ENCODE results near the gene CEMIP2.

The CEMIP2 gene

GRCh38 chr9:71643330-71643729 lies 125.0 kb downstream of the CEMIP2 start:
- no peak overlapping the region for H3K4me3 ChIP-seq (ENCODE audit: low read length)
- H2BK5ac ChIP-seq (ENCODE audit: low read length), result no peak overlapping the region
- no peak overlapping the region for H3K4me2 ChIP-seq (ENCODE audit: low read length)
- H3K4ac ChIP-seq (ENCODE audit: low read depth, low read length), result no peak overlapping the region
- DNase-seq, result no peak
- no peak overlapping the region for H3K56ac ChIP-seq (ENCODE audit: low read length)
- H4K8ac ChIP-seq (ENCODE audit: low read depth, low read length), result no peak overlapping the region
- H3K27ac ChIP-seq (ENCODE audit: low read depth, low read length), result no peak overlapping the region
- no peak overlapping the region for H2BK15ac ChIP-seq (replicated peaks; ENCODE audit: low read depth)
- no CpG with 5 or more reads among the region's 2 CpGs for WGBS (ENCODE audit: extremely low coverage, insufficient coverage, low lambda C conversion rate)
- no peak overlapping the region for H3K18ac ChIP-seq (ENCODE audit: low read length)
- H3K4me1 ChIP-seq (ENCODE audit: control insufficient read depth, low read depth, low read length), result peaks cover 4% of the 10 kb centered on the region
- H3K79me1 ChIP-seq (ENCODE audit: low read length), result no peaks in the 10 kb centered on the region
- H3K36me3 ChIP-seq (ENCODE audit: control insufficient read depth, insufficient read depth, low read length), result no peaks in the 10 kb centered on the region
- no peak overlapping the region for H2BK120ac ChIP-seq (ENCODE audit: low read depth, low read length)
- no peaks in the 10 kb centered on the region for H3K79me2 ChIP-seq (ENCODE audit: control insufficient read depth, insufficient read depth, low read length)
- H2AK5ac ChIP-seq (ENCODE audit: low read length), result no peak overlapping the region
- no peaks in the 10 kb centered on the region for H3K27me3 ChIP-seq (ENCODE audit: insufficient read depth, low read length, poor library complexity)
- H3K23ac ChIP-seq (ENCODE audit: low read length), result no peak overlapping the region
- H3K9ac ChIP-seq (ENCODE audit: low read length), result no peak overlapping the region
- H4K5ac ChIP-seq (ENCODE audit: low read length), result no peak overlapping the region

- no peak overlapping the region for H4K8ac ChIP-seq (ENCODE audit: low read depth, low read length)
- no peak overlapping the region for H3K18ac ChIP-seq (ENCODE audit: low read length)
- no peak overlapping the region for H3K27ac ChIP-seq (ENCODE audit: low read depth, low read length)
These were observed 126.3 kb downstream of the CEMIP2 start for GRCh38 chr9:71642056-71642455.

DNA sequence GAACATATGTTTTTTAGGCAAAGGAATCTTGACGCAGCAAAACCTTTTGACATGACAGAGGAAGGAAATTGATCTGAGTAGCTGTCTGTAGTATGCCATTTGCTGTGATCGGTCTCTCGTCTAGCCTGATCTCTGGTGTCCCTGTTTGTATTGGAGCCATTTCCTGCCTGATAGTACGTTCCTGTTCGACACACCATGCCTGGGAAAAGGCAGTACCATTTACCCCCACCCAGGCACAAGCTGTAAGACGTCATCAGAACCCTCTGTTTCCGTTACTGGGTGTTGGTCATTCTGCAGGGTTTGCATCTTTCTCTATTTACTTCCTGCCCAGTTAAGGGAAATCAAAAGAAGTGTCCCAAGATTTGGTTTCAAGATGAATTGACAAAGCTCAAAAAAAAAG lies 129.7 kb downstream of the CEMIP2 start:
- no peak overlapping the region for H3K9ac ChIP-seq (ENCODE audit: low read length)
- H3K4ac ChIP-seq (ENCODE audit: low read depth, low read length), result no peak overlapping the region
- no peaks in the 10 kb centered on the region for H3K79me2 ChIP-seq (ENCODE audit: control insufficient read depth, insufficient read depth, low read length)
- H3K36me3 ChIP-seq (ENCODE audit: control insufficient read depth, insufficient read depth, low read length), result no peaks in the 10 kb centered on the region
- no peak overlapping the region for H3K4me2 ChIP-seq (ENCODE audit: low read length)
- no peak overlapping the region for H2BK120ac ChIP-seq (ENCODE audit: low read depth, low read length)
- WGBS (ENCODE audit: extremely low coverage, insufficient coverage, low lambda C conversion rate), result no CpG with 5 or more reads among the region's 7 CpGs
- H3K27ac ChIP-seq (ENCODE audit: low read depth, low read length), result no peak overlapping the region
- H3K23ac ChIP-seq (ENCODE audit: low read length), result no peak overlapping the region
- no peak overlapping the region for H4K8ac ChIP-seq (ENCODE audit: low read depth, low read length)
- H3K27me3 ChIP-seq (ENCODE audit: insufficient read depth, low read length, poor library complexity), result no peaks in the 10 kb centered on the region
- no peak overlapping the region for H3K4me3 ChIP-seq (ENCODE audit: low read length)
- H3K18ac ChIP-seq (ENCODE audit: low read length), result no peak overlapping the region
- no peak for DNase-seq
- H2AK5ac ChIP-seq (ENCODE audit: low read length), result no peak overlapping the region
- H3K79me1 ChIP-seq (ENCODE audit: low read length), result no peaks in the 10 kb centered on the region
- no peak overlapping the region for H3K56ac ChIP-seq (ENCODE audit: low read length)
- no peak overlapping the region for H2BK15ac ChIP-seq (replicated peaks; ENCODE audit: low read depth)
- H2BK5ac ChIP-seq (ENCODE audit: low read length), result no peak overlapping the region
- H3K4me1 ChIP-seq (ENCODE audit: control insufficient read depth, low read depth, low read length), result no peaks in the 10 kb centered on the region
- H4K5ac ChIP-seq (ENCODE audit: low read length), result no peak overlapping the region

More at GRCh38 chr9:71642056-71642455, 126.3 kb downstream of the CEMIP2 start:
- H3K79me2 ChIP-seq (ENCODE audit: control insufficient read depth, insufficient read depth, low read length), result no peaks in the 10 kb centered on the region
- H3K4me1 ChIP-seq (ENCODE audit: control insufficient read depth, low read depth, low read length), result peaks cover under 1% of the 10 kb centered on the region
- H3K4ac ChIP-seq (ENCODE audit: low read depth, low read length), result no peak overlapping the region
- H3K27me3 ChIP-seq (ENCODE audit: insufficient read depth, low read length, poor library complexity), result no peaks in the 10 kb centered on the region
- no peak overlapping the region for H3K9ac ChIP-seq (ENCODE audit: low read length)
- H3K4me2 ChIP-seq (ENCODE audit: low read length), result no peak overlapping the region
- no peak overlapping the region for H2AK5ac ChIP-seq (ENCODE audit: low read length)
- no peak overlapping the region for H4K5ac ChIP-seq (ENCODE audit: low read length)
- H2BK5ac ChIP-seq (ENCODE audit: low read length), result no peak overlapping the region
- DNase-seq, result no peak
- no peak overlapping the region for H3K56ac ChIP-seq (ENCODE audit: low read length)
- no peaks in the 10 kb centered on the region for H3K36me3 ChIP-seq (ENCODE audit: control insufficient read depth, insufficient read depth, low read length)
- H3K4me3 ChIP-seq (ENCODE audit: low read length), result no peak overlapping the region
- H2BK120ac ChIP-seq (ENCODE audit: low read depth, low read length), result no peak overlapping the region
- H3K79me1 ChIP-seq (ENCODE audit: low read length), result no peaks in the 10 kb centered on the region
- no peak overlapping the region for H2BK15ac ChIP-seq (replicated peaks; ENCODE audit: low read depth)
- H3K23ac ChIP-seq (ENCODE audit: low read length), result no peak overlapping the region
- WGBS (ENCODE audit: extremely low coverage, insufficient coverage, low lambda C conversion rate), result no CpG with 5 or more reads among the region's 5 CpGs

GRCh38 chr9:71637926-71638325 lies 130.4 kb downstream of the CEMIP2 start:
- no peak overlapping the region for H3K18ac ChIP-seq (ENCODE audit: low read length)
- no peak overlapping the region for H4K5ac ChIP-seq (ENCODE audit: low read length)
- no peak overlapping the region for H3K4me3 ChIP-seq (ENCODE audit: low read length)
- H3K36me3 ChIP-seq (ENCODE audit: control insufficient read depth, insufficient read depth, low read length), result no peaks in the 10 kb centered on the region
- no CpG with 5 or more reads among the region's 5 CpGs for WGBS (ENCODE audit: extremely low coverage, insufficient coverage, low lambda C conversion rate)
- no peak overlapping the region for H2BK15ac ChIP-seq (replicated peaks; ENCODE audit: low read depth)
- DNase-seq, result no peak
- no peaks in the 10 kb centered on the region for H3K27me3 ChIP-seq (ENCODE audit: insufficient read depth, low read length, poor library complexity)
- H3K27ac ChIP-seq (ENCODE audit: low read depth, low read length), result no peak overlapping the region
- H2AK5ac ChIP-seq (ENCODE audit: low read length), result no peak overlapping the region
- no peak overlapping the region for H3K56ac ChIP-seq (ENCODE audit: low read length)
- H3K4me1 ChIP-seq (ENCODE audit: control insufficient read depth, low read depth, low read length), result no peaks in the 10 kb centered on the region
- no peak overlapping the region for H4K8ac ChIP-seq (ENCODE audit: low read depth, low read length)
- no peak overlapping the region for H3K4me2 ChIP-seq (ENCODE audit: low read length)
- no peak overlapping the region for H2BK5ac ChIP-seq (ENCODE audit: low read length)
- H3K4ac ChIP-seq (ENCODE audit: low read depth, low read length), result no peak overlapping the region
- no peak overlapping the region for H3K9ac ChIP-seq (ENCODE audit: low read length)
- no peaks in the 10 kb centered on the region for H3K79me2 ChIP-seq (ENCODE audit: control insufficient read depth, insufficient read depth, low read length)
- no peak overlapping the region for H3K23ac ChIP-seq (ENCODE audit: low read length)
- no peak overlapping the region for H2BK120ac ChIP-seq (ENCODE audit: low read depth, low read length)
- no peaks in the 10 kb centered on the region for H3K79me1 ChIP-seq (ENCODE audit: low read length)

GRCh38 chr9:71637375-71637774 lies 130.9 kb downstream of the CEMIP2 start:
- no peak overlapping the region for H2BK5ac ChIP-seq (ENCODE audit: low read length)
- no peaks in the 10 kb centered on the region for H3K27me3 ChIP-seq (ENCODE audit: insufficient read depth, low read length, poor library complexity)
- no peak overlapping the region for H3K56ac ChIP-seq (ENCODE audit: low read length)
- H3K23ac ChIP-seq (ENCODE audit: low read length), result no peak overlapping the region
- H3K79me2 ChIP-seq (ENCODE audit: control insufficient read depth, insufficient read depth, low read length), result no peaks in the 10 kb centered on the region
- no CpG with 5 or more reads among the region's 1 CpG for WGBS (ENCODE audit: extremely low coverage, insufficient coverage, low lambda C conversion rate)
- H2BK15ac ChIP-seq (replicated peaks; ENCODE audit: low read depth), result no peak overlapping the region
- H4K8ac ChIP-seq (ENCODE audit: low read depth, low read length), result no peak overlapping the region
- H3K79me1 ChIP-seq (ENCODE audit: low read length), result no peaks in the 10 kb centered on the region
- no peaks in the 10 kb centered on the region for H3K4me1 ChIP-seq (ENCODE audit: control insufficient read depth, low read depth, low read length)
- H4K5ac ChIP-seq (ENCODE audit: low read length), result no peak overlapping the region
- H2AK5ac ChIP-seq (ENCODE audit: low read length), result no peak overlapping the region
- no peak overlapping the region for H3K4ac ChIP-seq (ENCODE audit: low read depth, low read length)
- no peak overlapping the region for H3K9ac ChIP-seq (ENCODE audit: low read length)
- no peak overlapping the region for H3K4me2 ChIP-seq (ENCODE audit: low read length)
- H3K18ac ChIP-seq (ENCODE audit: low read length), result no peak overlapping the region
- no peak for DNase-seq
- no peak overlapping the region for H3K27ac ChIP-seq (ENCODE audit: low read depth, low read length)
- no peak overlapping the region for H3K4me3 ChIP-seq (ENCODE audit: low read length)
- no peaks in the 10 kb centered on the region for H3K36me3 ChIP-seq (ENCODE audit: control insufficient read depth, insufficient read depth, low read length)
- no peak overlapping the region for H2BK120ac ChIP-seq (ENCODE audit: low read depth, low read length)

DNA sequence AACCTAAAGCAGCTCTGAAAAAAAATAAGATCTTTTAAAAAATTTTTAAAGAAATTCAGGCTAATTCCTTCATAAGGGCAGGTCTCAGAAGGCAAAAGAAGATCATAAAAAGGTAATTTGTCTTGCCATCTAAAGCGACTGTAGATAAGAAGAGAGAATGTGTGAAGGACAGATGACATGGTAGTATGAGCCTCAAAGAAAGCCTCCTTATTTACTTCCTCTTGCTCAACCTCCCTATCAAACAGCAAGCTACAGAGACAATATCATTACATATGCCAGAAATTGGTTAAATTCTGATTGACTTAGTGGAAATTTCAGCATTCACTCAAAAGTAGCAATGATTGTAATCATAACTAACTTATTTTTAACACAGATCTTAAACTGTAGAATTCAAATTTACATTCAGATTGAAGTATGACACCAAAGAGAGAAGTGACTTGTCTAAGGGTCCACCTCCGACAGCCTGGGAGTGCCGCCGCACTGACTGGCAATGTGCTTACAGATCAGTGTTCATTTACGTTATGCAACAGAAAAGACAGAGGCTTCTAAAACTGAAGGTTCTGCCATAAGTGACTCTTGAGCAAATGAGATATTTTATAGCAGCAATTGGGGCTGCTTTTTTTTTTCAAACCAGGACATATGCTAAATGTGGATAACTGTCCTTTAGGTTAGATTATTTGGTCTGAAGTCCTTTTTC lies 132.0 kb downstream of the CEMIP2 start:
- Histone ChIP-seq H4K8ac (ENCODE audit: low read depth, low read length) (no peak overlapping the region), H3K36me3 (ENCODE audit: control insufficient read depth, insufficient read depth, low read length) (no peaks in the 10 kb centered on the region), H2BK15ac (replicated peaks; ENCODE audit: low read depth) (no peak overlapping the region), H3K27me3 (ENCODE audit: insufficient read depth, low read length, poor library complexity) (no peaks in the 10 kb centered on the region), H3K4ac (ENCODE audit: low read depth, low read length) (no peak overlapping the region), H3K79me2 (ENCODE audit: control insufficient read depth, insufficient read depth, low read length) (no peaks in the 10 kb centered on the region), H3K9ac (ENCODE audit: low read length) (no peak overlapping the region), H3K18ac (ENCODE audit: low read length) (no peak overlapping the region), H3K23ac (ENCODE audit: low read length) (no peak overlapping the region), H2AK5ac (ENCODE audit: low read length) (no peak overlapping the region), H3K56ac (ENCODE audit: low read length) (no peak overlapping the region), H3K27ac (ENCODE audit: low read depth, low read length) (no peak overlapping the region), H2BK120ac (ENCODE audit: low read depth, low read length) (no peak overlapping the region), H3K4me1 (ENCODE audit: control insufficient read depth, low read depth, low read length) (no peaks in the 10 kb centered on the region), H3K4me2 (ENCODE audit: low read length) (no peak overlapping the region), H2BK5ac (ENCODE audit: low read length) (no peak overlapping the region), H3K4me3 (ENCODE audit: low read length) (no peak overlapping the region), H4K5ac (ENCODE audit: low read length) (no peak overlapping the region), H3K79me1 (ENCODE audit: low read length) (no peaks in the 10 kb centered on the region)
- WGBS (ENCODE audit: extremely low coverage, insufficient coverage, low lambda C conversion rate), result no CpG with 5 or more reads among the region's 5 CpGs
- no peak for DNase-seq
